Stimulated activated CD4-positive, alpha-beta T cell treated with anti-CD3 and anti-CD28 coated beads, Interleukin-4, amount 100 ng/mL, for 4 hours (primary cell): Measurements from ENCODE around the gene UCN.
A peak's percentile ranks its signal among the peaks of the same experiment; 100 is the strongest.
"Not testable (repeated sequence)": the region's sequence is repeated elsewhere in the genome, so short reads cannot be mapped to it uniquely, and the experiment has no call there.

Experiments
- DNase-seq, 2 experiments: peaks; one replicate each; pipeline ENCODE4 v3.0.0-alpha.2; 2020

Gene UCN

GRCh38 chr2:27308359-27308881 is at the start of gene UCN:
Gene UCN, minus strand, starts transcription at chr2:27308445. Its CDS starts 550 bp downstream, at chr2:27307895.
- no peak for DNase-seq

- peak; percentile 82 to 93 for DNase-seq
These were observed 48.3 kb upstream of the UCN start, which contains the start of gene GTF3C2 for GRCh38 chr2:27356382-27357181. Gene GTF3C2, minus strand, starts transcription at chr2:27356764. Its CDS starts 13,210 bp downstream, at chr2:27343554.

GRCh38 chr2:27356056-27356381 is 47.8 kb upstream of the UCN start:
- DNase-seq: no peak

- DNase-seq: no peak
These were observed 46.3 kb upstream of the UCN start for GRCh38 chr2:27354597-27354927.

- no peak for DNase-seq
These were observed 45.7 kb upstream of the UCN start for GRCh38 chr2:27353762-27354596.

- not testable (repeated sequence) for DNase-seq
These were observed 45.1 kb upstream of the UCN start for GRCh38 chr2:27353386-27353761.

- no peak for DNase-seq
These were observed 43.8 kb upstream of the UCN start for GRCh38 chr2:27351802-27352598.

GRCh38 chr2:27350106-27350693 is 42.0 kb upstream of the UCN start:
- no peak for DNase-seq

GRCh38 chr2:27347641-27348040 is 39.4 kb upstream of the UCN start:
- no peak for DNase-seq

GRCh38 chr2:27336173-27336572 is 27.9 kb upstream of the UCN start:
- DNase-seq: no peak

- no peak for DNase-seq
These were observed 27.1 kb upstream of the UCN start for GRCh38 chr2:27335311-27335710.

GRCh38 chr2:27324720-27325119 is 16.5 kb upstream of the UCN start:
- no peak for DNase-seq

- no peak for DNase-seq
These were observed 15.5 kb upstream of the UCN start for GRCh38 chr2:27323596-27324285.

- DNase-seq: peak; percentile 82 to 84
These were observed 14.7 kb upstream of the UCN start, which contains the start of gene MPV17 for GRCh38 chr2:27322766-27323595. Gene MPV17, minus strand, starts transcription at chr2:27323097. Its CDS starts 580 bp downstream, at chr2:27322517.

- peak in 1 of 2 experiments; percentile 6 for DNase-seq
These were observed 14.1 kb upstream of the UCN start for GRCh38 chr2:27322301-27322765.

GRCh38 chr2:27320958-27321543 is 12.8 kb upstream of the UCN start:
- DNase-seq: no peak

GRCh38 chr2:27319839-27320238 is 11.6 kb upstream of the UCN start:
- DNase-seq: not testable (repeated sequence)

- DNase-seq: no peak
These were observed 8.6 kb upstream of the UCN start for GRCh38 chr2:27316655-27317412.

- DNase-seq: no peak
These were observed 6.9 kb upstream of the UCN start for GRCh38 chr2:27315122-27315521.

GRCh38 chr2:27314709-27315108 is 6.5 kb upstream of the UCN start:
- DNase-seq: no peak
